ENCODE measurements around the gene GCSAM. TPM values are rescaled to one million over a fixed set of nuclear protein-coding genes. Genes with fewer than 3 reads are reported as not detected.

The GCSAM gene
- polyA plus RNA-seq, 1 of the 3 experiments (the other 2 are of a cell fraction) = not detected

DNA sequence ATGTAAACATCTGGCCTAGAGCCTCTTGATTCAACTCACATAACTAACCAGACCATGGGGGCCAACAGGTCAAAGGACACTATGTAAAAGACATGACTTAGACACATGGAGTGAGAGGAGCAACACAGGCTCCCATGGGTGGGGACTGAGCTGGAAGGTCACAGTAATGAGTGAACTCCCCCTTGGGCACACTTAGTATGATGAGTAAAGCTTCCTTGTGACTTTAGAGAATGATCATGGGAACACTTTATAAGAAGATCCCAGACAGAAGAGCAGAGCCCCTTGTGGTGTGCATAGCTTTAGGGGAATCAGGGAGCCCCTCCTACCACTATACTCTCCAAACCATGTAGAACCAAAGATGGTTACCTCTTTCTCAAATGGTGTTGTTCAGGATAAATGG is 10.2 kb downstream of the GCSAM start:
- CTCF ChIA-PET = interaction anchor here (4.7 kb wide), 1 partner anchor 12 kb away, joined by 29 read pairs; no protein-coding TSS in a partner anchor
- Histone ChIP-seq H3F3A (replicated peaks; ENCODE audit: insufficient read depth) (no peaks in the 10 kb centered on the region), H3K9ac (no peak overlapping the region), H2AFZ (ENCODE audit: low read depth) (no peak overlapping the region), H4K20me1 (ENCODE audit: insufficient read depth) (no peaks in the 10 kb centered on the region), H3K4me1 (ENCODE audit: control insufficient read depth in 1 of 2, insufficient read depth in 2 of 2, low read depth in 1 of 2, low read length in 1 of 2) (no peaks in the 10 kb centered on the region), H3K36me3 (replicated peaks in 1 of 2; ENCODE audit: control insufficient read depth in 1 of 2, insufficient read depth in 2 of 2, low read length in 1 of 2) (peaks cover 0 to 6% of the 10 kb centered on the region in 2 experiments), H3K4me3 (ENCODE audit: low read depth in 2 of 2, low read length in 1 of 2) (no peak overlapping the region), H3K79me2 (ENCODE audit: insufficient read depth) (no peaks in the 10 kb centered on the region), H3K9me3 (no peaks in the 10 kb centered on the region), H3K9me2 (no peaks in the 10 kb centered on the region), H3K27me3 (ENCODE audit: insufficient read depth) (no peaks in the 10 kb centered on the region), H3K27ac (ENCODE audit: low read depth in 2 of 2, low read length in 1 of 2) (no peak overlapping the region), H3K4me2 (no peak overlapping the region)
- TF ChIP-seq RAD21 (IDR thresholded peaks at IDR 0.05; ENCODE audit: low read length) (no peak), GABPA (IDR thresholded peaks at IDR 0.05; ENCODE audit: low read depth) (no peak), NRF1 (IDR thresholded peaks at IDR 0.05; ENCODE audit: low read depth, low read length) (no peak), MEF2A (IDR thresholded peaks at IDR 0.05; ENCODE audit: borderline replicate concordance, low read depth) (no peak), RXRA (IDR thresholded peaks at IDR 0.05; ENCODE audit: borderline replicate concordance, low read depth) (no peak), RFX5 (IDR thresholded peaks at IDR 0.05; ENCODE audit: low read length) (no peak), EP300 (IDR thresholded peaks at IDR 0.05; ENCODE audit: borderline replicate concordance in 1 of 2, low read depth in 1 of 2, low read length in 1 of 2) (no peak), CHD2 (IDR thresholded peaks at IDR 0.05; ENCODE audit: low read length, partially characterized antibody) (no peak), NFIC (IDR thresholded peaks at IDR 0.05; ENCODE audit: borderline replicate concordance) (no peak), YY1 (IDR thresholded peaks at IDR 0.05; ENCODE audit: low read depth) (no peak), RCOR1 (IDR thresholded peaks at IDR 0.05; ENCODE audit: low read length) (no peak), JUND (IDR thresholded peaks at IDR 0.05) (no peak), ELF1 (IDR thresholded peaks at IDR 0.05) (no peak), FOXJ3 (CRISPR knock-in tag; IDR thresholded peaks at IDR 0.05) (no peak), FOSL2 (IDR thresholded peaks at IDR 0.05; ENCODE audit: borderline replicate concordance, low read depth) (no peak), TAF1 (IDR thresholded peaks at IDR 0.05; ENCODE audit: borderline replicate concordance, low read depth, low read length) (no peak)
- TF ChIP-seq, protein P1, sequence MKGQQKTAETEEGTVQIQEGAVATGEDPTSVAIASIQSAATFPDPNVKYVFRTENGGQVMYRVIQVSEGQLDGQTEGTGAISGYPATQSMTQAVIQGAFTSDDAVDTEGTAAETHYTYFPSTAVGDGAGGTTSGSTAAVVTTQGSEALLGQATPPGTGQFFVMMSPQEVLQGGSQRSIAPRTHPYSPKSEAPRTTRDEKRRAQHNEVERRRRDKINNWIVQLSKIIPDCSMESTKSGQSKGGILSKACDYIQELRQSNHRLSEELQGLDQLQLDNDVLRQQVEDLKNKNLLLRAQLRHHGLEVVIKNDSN (IDR thresholded peaks at IDR 0.05; ENCODE audit: borderline replicate concordance, low read depth) = no peak
- TF ChIP-seq, protein P2, sequence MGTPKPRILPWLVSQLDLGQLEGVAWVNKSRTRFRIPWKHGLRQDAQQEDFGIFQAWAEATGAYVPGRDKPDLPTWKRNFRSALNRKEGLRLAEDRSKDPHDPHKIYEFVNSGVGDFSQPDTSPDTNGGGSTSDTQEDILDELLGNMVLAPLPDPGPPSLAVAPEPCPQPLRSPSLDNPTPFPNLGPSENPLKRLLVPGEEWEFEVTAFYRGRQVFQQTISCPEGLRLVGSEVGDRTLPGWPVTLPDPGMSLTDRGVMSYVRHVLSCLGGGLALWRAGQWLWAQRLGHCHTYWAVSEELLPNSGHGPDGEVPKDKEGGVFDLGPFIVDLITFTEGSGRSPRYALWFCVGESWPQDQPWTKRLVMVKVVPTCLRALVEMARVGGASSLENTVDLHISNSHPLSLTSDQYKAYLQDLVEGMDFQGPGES (IDR thresholded peaks at IDR 0.05; ENCODE audit: low read depth, low read length) = no peak
- TF ChIP-seq, protein P3, sequence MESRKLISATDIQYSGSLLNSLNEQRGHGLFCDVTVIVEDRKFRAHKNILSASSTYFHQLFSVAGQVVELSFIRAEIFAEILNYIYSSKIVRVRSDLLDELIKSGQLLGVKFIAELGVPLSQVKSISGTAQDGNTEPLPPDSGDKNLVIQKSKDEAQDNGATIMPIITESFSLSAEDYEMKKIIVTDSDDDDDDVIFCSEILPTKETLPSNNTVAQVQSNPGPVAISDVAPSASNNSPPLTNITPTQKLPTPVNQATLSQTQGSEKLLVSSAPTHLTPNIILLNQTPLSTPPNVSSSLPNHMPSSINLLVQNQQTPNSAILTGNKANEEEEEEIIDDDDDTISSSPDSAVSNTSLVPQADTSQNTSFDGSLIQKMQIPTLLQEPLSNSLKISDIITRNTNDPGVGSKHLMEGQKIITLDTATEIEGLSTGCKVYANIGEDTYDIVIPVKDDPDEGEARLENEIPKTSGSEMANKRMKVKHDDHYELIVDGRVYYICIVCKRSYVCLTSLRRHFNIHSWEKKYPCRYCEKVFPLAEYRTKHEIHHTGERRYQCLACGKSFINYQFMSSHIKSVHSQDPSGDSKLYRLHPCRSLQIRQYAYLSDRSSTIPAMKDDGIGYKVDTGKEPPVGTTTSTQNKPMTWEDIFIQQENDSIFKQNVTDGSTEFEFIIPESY (IDR thresholded peaks at IDR 0.05; ENCODE audit: borderline replicate concordance, low read depth) = no peak
- TF ChIP-seq, protein P4, sequence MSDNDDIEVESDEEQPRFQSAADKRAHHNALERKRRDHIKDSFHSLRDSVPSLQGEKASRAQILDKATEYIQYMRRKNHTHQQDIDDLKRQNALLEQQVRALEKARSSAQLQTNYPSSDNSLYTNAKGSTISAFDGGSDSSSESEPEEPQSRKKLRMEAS (IDR thresholded peaks at IDR 0.05; ENCODE audit: low read depth) = no peak
- POLR2A ChIA-PET = no interaction called here
- DNase-seq = no peak

Measured in SK-N-SH (cell line).